Activated naive CD4-positive, alpha-beta T cell treated with anti-CD3 and anti-CD28 coated beads, Interleukin-2, amount 50 U/mL, for 72 hours (primary cell): ENCODE measurements around the gene SLC5A3. TPM values are rescaled to one million over a fixed set of nuclear protein-coding genes. Genes with fewer than 3 reads are reported as not detected.

Experiments
- ATAC-seq, 2 donors: fragments of 150-1000 bp; cut with Tn5 transposase; 2 replicates each; pipeline ENCODE4 v1.10.0; 2021; ENCODE audit warnings: mild to moderate bottlenecking in 2 of 2, moderate library complexity in 2 of 2
- DNase-seq, 2 donors: peaks; one replicate each; pipeline ENCODE4 v3.0.0; 2021 to 2022; ENCODE audit warnings: low spot score in 2 of 2
- H3K27ac Mint-ChIP-seq, 2 donors: one replicate each; pipeline ENCODE4 v1.8.0; 2022; ENCODE audit warnings: mild to moderate bottlenecking in 2 of 2, mixed read lengths in 2 of 2
- H3K36me3 Mint-ChIP-seq, 2 donors: one replicate each; pipeline ENCODE4 v1.8.0; 2022; ENCODE audit warnings: mixed read lengths in 2 of 2
- H3K9me3 Mint-ChIP-seq, 2 donors: one replicate each; pipeline ENCODE4 v1.8.0; 2022; ENCODE audit warnings: mixed read lengths in 2 of 2
- total RNA-seq, 2 donors: library from RNA; stranded (reverse); gene quantifications; one replicate each; pipeline ENCODE4 v1.2.3, GENCODE V29; 2022

SLC5A3 gene
- total RNA-seq, 2 donors from 2014 or later = 35.8 to 77.1 TPM

DNA sequence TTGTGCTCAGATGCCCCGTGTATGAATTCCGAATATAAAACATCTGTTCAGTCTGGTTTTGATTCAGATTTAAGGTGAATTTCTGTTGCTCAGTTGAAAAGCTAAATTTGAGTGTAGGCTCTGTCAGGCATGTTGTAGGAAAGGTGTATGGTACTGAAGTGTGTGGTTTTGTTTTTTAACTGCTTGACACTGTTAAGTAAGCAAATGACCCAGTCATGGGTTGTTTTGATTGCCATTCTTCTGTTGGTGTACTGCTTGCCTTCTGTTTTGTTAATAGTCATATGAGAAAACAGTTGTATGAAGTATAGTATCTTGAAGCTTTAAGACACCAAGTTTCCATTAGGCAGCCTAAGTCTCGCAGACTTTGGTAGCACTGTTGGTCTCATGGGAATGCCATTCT is 10.0 kb downstream of the SLC5A3 start:
- ATAC-seq = peak in 1 of 2 donors; percentile 62
- H3K27ac Mint-ChIP-seq = peak overlapping the region in 1 of 2 donors; percentile 74
- no peak for DNase-seq
- H3K36me3 Mint-ChIP-seq = peaks cover 34 to 55% of the 10 kb centered on the region in 2 donors
- H3K9me3 Mint-ChIP-seq = peaks cover 0 to 5% of the 10 kb centered on the region in 2 donors

DNA sequence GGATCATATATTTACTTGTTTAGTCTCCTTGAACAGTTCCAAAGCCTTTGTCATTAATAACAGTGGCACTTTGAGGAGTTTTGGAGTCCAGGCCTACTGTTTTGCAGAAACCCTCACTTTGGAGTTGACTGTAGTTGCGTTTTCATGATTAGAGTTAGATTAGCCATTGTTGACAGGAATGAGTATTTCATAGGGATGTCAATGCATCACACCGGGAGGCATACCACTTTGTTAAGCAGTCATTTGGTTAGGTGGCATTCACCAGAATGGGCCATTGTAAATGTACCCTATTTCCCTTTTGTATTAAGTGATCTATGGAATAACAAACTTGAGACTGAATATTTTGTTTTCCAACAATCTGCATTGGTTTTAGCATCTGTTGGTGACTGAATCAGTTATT is 11.8 kb downstream of the SLC5A3 start:
- ATAC-seq = peak in 1 of 2 donors; percentile 49
- no peak for DNase-seq
- Mint-ChIP-seq H3K9me3 (peaks cover 0 to 5% of the 10 kb centered on the region in 2 donors), H3K27ac (no peak overlapping the region), H3K36me3 (peaks cover 27 to 58% of the 10 kb centered on the region in 2 donors)

DNA sequence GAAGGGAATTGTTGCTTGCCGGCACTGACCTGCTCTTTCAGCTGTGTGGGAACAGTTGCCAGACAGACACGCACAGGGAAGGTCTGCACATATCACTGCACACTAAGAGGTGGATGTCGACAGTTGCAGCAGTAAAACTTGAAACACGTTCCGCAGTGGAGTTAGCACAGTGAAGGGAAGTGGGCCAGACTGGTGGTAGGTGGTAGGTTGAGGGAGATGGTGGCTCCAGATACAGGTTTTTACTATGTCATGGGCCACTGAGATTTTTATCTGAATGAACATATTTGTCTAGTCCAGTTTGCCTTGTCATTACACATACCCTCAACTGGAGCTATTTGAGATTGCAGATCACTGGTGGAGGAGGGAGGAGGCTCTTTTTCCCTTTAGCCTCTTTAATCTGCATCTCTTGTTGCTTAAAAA is 13.5 kb downstream of the SLC5A3 start:
- ATAC-seq (peak in 1 of 2 donors; percentile 60), DNase-seq (no peak)
- Mint-ChIP-seq H3K9me3 (no peaks in the 10 kb centered on the region), H3K27ac (no peak overlapping the region), H3K36me3 (peaks cover 15 to 40% of the 10 kb centered on the region in 2 donors)

DNA sequence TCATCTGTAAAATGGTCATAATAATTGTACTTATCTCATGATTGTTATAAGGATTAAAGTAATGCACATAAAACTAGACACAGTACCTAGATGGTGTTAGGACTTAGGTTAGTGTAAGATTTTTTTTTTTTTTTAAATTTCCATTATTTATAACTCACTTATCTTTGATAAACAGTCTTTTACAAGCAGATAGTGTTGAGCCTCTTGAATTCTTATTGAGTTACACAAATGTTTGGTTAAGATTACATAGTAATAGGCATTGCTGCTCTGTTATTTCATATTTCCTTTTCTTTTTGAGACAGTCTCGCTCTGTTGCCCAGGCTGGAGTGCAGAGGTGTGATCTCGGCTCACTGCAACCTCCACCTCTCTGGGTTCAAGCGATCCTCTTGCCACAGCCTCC is 15.4 kb downstream of the SLC5A3 start:
- ATAC-seq (no peak), DNase-seq (no peak)
- Mint-ChIP-seq H3K9me3 (no peaks in the 10 kb centered on the region), H3K27ac (no peak overlapping the region), H3K36me3 (peaks cover 0 to 29% of the 10 kb centered on the region in 2 donors)

DNA sequence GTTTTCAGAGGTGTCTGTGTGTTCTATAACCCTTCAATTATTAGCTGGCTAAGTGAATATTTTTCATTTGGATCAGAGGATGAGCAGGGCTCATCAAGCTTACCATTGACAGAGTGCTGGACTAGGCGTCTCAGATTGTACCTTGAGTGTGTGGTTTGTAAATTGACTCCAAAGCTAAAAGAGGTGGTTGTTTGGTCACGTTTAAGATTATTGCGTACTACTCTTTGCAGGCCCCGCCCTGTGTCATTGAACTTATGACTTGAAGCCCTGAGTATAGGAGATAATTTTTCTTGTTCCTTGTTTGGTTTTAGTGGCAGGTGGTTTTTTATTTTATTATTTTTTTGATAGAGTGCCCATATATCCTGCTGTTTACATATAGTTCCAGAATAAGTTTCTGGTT is 17.7 kb downstream of the SLC5A3 start:
- peaks cover 18 to 39% of the 10 kb centered on the region in 2 donors for H3K36me3 Mint-ChIP-seq
- H3K27ac Mint-ChIP-seq = no peak overlapping the region
- H3K9me3 Mint-ChIP-seq = no peaks in the 10 kb centered on the region
- DNase-seq (no peak), ATAC-seq (no peak)

DNA sequence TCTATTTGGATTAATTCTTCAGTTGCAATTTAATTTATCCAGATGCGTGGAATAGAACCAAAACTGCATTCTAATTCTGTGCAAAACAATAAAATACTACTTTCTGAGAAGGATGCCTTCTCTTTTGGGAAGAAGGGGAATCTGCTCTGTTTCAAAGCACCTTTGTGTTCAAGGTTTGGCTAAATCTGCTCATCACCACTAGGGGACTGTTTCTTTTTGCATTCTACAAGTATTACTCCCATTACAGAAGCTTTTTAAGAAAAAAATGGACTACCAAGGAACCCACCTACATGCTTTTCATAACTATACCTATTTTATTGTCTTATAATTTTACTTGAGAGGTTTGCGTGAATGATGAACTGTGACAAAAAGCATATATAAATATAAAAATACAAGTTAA is 18.2 kb downstream of the SLC5A3 start:
- no peak for ATAC-seq
- Mint-ChIP-seq H3K36me3 (peaks cover 24 to 45% of the 10 kb centered on the region in 2 donors), H3K27ac (peak overlapping the region in 1 of 2 donors; percentile 7), H3K9me3 (no peaks in the 10 kb centered on the region)
- no peak for DNase-seq

DNA sequence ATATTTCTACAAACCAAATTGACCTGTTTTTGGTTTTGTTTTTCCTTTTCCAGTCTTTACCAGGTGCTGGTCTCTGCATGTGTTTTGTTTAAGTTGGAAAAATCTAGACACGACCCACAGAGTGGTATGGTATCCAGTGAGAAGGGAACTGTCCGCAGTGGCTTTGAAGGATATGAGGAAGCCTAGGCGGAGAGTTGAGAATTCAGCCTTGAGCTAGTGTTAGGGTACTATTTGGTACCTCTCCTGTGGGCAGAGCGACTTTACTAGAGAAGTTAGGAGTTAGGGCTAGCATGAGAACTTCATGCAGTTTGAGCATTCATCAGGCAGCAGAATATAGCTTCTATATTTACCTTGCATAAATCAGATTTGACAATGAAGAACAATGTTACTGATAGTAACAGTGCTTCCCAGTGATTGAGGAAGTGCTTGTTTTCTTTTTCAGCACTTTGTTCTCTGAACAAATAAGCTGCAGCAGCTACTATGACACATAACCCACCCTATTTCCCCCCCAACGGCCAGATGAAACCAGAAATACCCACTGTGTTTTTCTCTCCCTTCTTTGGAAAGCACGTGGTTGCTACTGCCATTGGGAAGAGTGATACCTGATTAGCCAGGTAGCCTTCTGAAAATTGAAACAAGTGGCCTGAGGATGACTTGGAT is 19.0 kb downstream of the SLC5A3 start:
- ATAC-seq (no peak), DNase-seq (no peak)
- H3K36me3 Mint-ChIP-seq = peaks cover 30 to 53% of the 10 kb centered on the region in 2 donors
- no peaks in the 10 kb centered on the region for H3K9me3 Mint-ChIP-seq
- H3K27ac Mint-ChIP-seq = no peak overlapping the region

DNA sequence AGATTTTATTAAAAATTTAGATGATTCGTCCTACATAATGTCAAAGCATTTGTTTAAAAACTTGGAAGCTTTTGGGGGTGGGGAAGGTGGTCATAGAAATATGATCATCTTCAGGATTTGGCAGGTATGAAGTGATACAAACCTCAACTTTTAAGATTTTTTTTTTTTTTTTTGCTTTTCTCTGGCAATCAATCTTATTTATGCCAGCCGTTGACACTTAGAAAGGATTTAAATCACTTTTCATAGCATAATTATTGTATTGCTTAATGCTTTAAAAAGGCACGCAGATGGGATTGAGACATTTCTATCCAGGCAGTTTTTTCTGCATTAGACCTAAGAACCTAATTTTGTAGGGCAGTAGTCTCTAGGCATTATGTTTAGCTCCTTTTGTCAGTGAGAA is 19.7 kb downstream of the SLC5A3 start:
- Mint-ChIP-seq H3K9me3 (no peaks in the 10 kb centered on the region), H3K36me3 (peaks cover 30 to 57% of the 10 kb centered on the region in 2 donors), H3K27ac (no peak overlapping the region)
- DNase-seq (no peak), ATAC-seq (no peak)

DNA sequence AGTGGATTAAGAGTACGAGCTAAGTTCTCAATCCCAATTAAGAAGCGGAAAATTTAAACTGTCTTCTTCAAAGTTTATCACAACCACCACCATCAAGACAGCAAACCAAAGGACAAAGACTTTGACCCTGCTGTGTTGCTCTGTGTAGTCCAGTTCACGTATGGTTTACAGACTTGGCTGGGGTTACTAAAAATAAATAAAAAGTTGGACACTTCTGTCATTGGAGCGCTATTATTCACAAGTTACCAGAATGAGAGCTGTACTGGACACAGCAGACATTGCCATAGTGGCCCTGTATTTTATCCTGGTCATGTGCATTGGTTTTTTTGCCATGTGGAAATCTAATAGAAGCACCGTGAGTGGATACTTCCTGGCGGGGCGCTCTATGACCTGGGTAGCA is 21.6 kb downstream of the SLC5A3 start:
- no peaks in the 10 kb centered on the region for H3K9me3 Mint-ChIP-seq
- DNase-seq (no peak), ATAC-seq (no peak)
- H3K36me3 Mint-ChIP-seq = peaks cover 36 to 67% of the 10 kb centered on the region in 2 donors
- no peak overlapping the region for H3K27ac Mint-ChIP-seq

DNA sequence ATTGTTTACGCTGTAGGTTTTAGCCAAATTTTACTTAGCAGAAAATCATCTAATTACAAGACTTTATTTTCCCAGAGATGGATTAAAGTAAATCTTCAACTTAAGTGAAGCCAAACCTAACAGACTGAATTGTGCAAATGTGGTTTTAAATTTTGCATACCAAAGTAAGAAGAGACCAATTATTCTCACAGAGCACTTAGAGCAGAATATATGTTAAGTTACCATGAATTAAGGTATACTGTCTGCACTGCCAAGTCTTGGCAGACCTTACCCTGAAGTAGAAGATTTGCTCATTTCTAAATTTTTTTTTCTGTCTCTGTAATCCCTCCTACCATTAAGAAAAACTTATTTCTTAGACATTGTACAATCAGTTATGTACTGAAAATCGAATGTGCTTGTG is 24.1 kb downstream of the SLC5A3 start:
- Mint-ChIP-seq H3K9me3 (no peaks in the 10 kb centered on the region), H3K27ac (peak overlapping the region in 1 of 2 donors; percentile 75), H3K36me3 (peaks cover 36 to 90% of the 10 kb centered on the region in 2 donors)
- no peak for DNase-seq
- no peak for ATAC-seq

DNA sequence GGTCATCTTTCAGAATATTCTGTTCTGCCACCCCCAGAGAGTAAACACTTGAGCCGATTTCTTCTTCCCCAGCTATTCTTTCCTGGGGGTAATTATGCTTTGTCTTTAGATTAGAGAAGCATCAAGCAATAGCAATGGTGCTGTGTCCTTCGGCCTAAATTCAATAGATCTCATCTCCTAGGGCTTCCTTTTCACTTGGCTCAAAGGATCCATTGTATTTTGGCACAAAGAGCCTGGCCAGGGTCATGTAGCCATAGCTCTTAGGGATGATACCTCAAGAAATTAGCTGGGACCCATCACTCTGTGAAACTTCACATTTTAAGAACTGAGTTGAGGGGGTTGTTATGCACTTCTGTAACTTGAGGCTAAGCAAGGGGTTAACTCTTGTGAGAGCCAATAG is 27.0 kb downstream of the SLC5A3 start:
- no peaks in the 10 kb centered on the region for H3K9me3 Mint-ChIP-seq
- DNase-seq = no peak
- H3K36me3 Mint-ChIP-seq = peaks cover 25 to 89% of the 10 kb centered on the region in 2 donors
- peak overlapping the region in 1 of 2 donors; percentile 3 for H3K27ac Mint-ChIP-seq
- ATAC-seq = peak in 1 of 2 donors; percentile 28

DNA sequence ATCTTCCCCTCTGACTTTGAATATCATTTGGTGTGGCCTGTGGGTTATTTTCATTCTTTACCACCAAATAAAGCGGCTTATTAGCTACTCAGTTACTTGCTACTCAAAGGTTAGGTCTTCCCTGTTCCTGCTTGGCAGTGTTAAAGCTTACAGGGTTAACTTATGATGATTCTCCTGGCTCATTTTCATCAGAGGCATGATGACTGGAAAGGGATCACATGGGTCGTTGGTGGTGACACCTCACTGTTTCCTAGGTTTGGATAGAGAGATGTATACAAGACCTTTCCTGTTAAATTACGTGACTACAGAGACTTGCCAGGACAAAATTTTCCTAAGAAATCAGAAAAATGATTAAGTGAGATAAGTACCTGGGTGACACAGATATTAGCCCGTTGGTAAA is 27.4 kb downstream of the SLC5A3 start:
- peak overlapping the region in 1 of 2 donors; percentile 3 for H3K27ac Mint-ChIP-seq
- peaks cover 20 to 85% of the 10 kb centered on the region in 2 donors for H3K36me3 Mint-ChIP-seq
- no peaks in the 10 kb centered on the region for H3K9me3 Mint-ChIP-seq
- DNase-seq (no peak), ATAC-seq (peak in 1 of 2 donors; percentile 64)

DNA sequence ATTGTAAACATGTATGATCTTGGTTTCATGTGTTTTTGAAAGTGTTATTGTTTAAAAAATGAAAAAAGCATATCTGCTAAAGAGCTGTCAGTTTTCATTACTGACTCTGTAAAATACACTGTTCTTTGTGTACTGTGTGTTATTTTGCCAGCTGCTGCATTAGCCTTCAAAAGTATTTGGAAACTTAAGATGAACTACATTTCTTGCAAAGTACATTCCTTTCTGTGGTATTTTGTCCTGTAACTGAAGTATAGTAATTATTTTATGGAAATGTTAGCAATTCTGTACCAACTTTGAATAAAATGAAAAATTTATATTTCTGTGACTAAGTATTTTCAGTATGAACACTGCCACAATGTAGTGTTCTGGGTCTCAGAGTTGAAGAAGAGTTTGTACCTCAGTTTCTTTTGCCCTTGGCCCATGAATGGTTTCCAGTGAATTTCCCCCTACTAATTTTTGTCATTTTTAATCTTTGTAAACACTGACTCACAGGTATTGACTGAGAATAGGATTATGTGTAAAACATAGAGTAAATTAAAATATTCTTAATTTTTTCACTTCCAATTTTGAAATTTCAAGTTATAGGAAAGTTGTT is 32.7 kb downstream of the SLC5A3 start:
- peak; percentile 36 to 87 for ATAC-seq
- DNase-seq = no peak
- Mint-ChIP-seq H3K36me3 (peaks cover 9 to 69% of the 10 kb centered on the region in 2 donors), H3K9me3 (peaks cover 0 to 6% of the 10 kb centered on the region in 2 donors), H3K27ac (peak overlapping the region in 1 of 2 donors; percentile 9)

DNA sequence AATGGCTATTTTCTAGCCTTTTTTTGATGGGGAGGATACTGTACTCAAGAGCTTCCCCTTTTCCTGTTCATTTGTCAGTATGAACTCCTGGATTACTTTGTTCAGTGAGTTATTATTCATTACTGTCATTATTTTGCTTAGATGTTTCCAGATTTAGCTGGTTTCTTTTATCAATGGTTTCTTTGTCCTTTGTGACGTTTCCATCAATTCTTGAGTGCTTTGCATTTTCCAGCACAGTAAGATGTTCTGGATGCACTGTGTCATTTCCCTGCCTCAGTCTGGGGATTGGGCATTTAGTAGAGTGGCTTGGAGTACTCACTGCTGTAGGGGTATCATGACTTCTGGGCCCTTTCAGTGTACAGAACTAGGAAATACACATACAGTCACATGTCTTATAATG is 34.2 kb downstream of the SLC5A3 start:
- DNase-seq = no peak
- Mint-ChIP-seq H3K27ac (no peak overlapping the region), H3K9me3 (peaks cover 3 to 6% of the 10 kb centered on the region in 2 donors), H3K36me3 (peaks cover 12 to 71% of the 10 kb centered on the region in 2 donors)
- ATAC-seq = no peak

DNA sequence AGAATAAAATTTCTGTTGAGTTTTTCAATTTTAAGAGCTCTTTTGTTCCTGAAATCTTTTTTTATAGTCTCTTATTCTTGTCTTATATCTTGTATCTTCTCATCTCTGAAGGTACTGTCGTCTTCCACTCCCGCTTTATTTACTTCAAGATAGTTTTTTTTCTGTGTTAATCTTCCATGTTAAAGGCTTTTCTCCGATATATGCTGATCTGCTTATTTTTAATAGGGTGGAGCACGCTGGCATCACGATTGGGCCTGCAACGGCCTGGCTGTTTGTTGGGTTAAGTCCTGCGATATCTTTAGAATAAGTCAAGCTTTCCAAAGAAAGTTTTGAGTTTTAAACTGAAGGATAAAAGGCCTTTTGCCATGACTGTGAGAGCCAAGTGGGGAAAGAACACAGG is 35.7 kb downstream of the SLC5A3 start:
- no peak for DNase-seq
- H3K9me3 Mint-ChIP-seq = peaks cover 3 to 6% of the 10 kb centered on the region in 2 donors
- H3K27ac Mint-ChIP-seq = peak overlapping the region in 1 of 2 donors; percentile 56
- no peak for ATAC-seq
- peaks cover 15 to 66% of the 10 kb centered on the region in 2 donors for H3K36me3 Mint-ChIP-seq

DNA sequence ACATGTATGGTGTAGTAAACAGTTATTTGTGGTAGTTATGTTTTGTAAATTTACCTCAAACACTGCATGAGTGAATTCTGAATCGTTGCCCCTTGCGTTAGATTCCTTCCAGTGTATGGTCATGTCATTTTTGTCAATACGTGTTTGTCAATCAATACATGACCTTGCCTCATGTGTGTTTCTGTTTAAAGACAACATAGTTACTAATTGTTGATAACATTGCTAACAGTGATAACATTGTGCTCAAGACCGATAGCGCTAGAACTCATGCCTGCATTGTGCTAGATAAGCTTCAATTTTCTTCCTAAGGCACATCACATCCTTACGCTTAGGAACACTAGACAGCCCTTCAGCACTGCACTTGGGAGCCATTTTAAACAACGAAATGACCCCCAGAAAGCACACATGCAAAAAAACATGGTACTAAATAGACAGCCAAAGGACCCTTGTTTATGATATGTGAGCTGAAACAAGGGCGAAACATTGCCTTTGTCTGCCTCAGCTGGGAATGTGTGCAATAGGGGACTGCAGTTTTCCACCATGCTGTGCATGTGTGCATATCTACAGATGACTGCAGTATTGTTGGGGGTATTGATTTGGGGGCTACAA is 37.3 kb downstream of the SLC5A3 start:
- DNase-seq (no peak), ATAC-seq (no peak)
- Mint-ChIP-seq H3K9me3 (peaks cover 3 to 6% of the 10 kb centered on the region in 2 donors), H3K27ac (no peak overlapping the region), H3K36me3 (peaks cover 22 to 67% of the 10 kb centered on the region in 2 donors)

DNA sequence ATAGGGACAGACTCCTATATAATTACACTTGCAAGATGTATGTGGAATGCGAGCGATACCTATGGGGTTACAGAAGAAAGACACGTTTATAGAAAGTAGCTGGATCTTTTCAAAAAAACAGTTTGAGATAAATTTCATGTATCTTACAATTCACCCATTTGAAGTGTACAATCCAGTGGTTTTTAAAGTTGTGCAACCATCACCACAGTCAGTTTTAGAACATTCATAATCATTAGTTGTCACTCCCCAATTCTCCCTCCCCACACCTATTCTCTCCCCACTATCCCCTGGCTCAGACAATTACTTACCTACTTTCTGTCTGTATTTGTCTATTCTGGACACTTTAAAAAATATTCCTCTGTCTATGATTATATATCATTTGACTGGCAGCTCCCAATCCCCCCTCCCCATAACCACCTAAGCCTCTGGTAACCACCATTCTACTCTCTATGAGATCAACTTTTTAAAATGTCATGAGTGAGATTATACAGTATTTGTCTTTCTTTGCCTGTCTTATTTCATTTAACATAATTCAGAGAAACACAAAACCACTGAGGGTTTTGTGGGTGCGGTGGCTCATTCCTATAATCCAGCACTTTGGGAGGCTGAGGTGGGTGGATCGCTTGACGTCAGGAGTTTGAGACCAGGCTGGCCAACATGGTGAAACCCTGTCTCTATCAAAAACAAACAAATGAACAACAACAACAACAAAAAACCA is 39.1 kb downstream of the SLC5A3 start:
- Mint-ChIP-seq H3K27ac (peak overlapping the region; percentile 56 to 67), H3K36me3 (peaks cover 18 to 69% of the 10 kb centered on the region in 2 donors), H3K9me3 (peaks cover 3 to 10% of the 10 kb centered on the region in 2 donors)
- ATAC-seq (peak in 1 of 2 donors; percentile 61), DNase-seq (no peak)
